Measurements from ENCODE around the gene BFSP2. TPM values are rescaled to one million over a fixed set of nuclear protein-coding genes. Genes with fewer than 3 reads are reported as not detected.

BFSP2 gene, protein sequence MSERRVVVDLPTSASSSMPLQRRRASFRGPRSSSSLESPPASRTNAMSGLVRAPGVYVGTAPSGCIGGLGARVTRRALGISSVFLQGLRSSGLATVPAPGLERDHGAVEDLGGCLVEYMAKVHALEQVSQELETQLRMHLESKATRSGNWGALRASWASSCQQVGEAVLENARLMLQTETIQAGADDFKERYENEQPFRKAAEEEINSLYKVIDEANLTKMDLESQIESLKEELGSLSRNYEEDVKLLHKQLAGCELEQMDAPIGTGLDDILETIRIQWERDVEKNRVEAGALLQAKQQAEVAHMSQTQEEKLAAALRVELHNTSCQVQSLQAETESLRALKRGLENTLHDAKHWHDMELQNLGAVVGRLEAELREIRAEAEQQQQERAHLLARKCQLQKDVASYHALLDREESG
- total RNA-seq, result not detected

DNA sequence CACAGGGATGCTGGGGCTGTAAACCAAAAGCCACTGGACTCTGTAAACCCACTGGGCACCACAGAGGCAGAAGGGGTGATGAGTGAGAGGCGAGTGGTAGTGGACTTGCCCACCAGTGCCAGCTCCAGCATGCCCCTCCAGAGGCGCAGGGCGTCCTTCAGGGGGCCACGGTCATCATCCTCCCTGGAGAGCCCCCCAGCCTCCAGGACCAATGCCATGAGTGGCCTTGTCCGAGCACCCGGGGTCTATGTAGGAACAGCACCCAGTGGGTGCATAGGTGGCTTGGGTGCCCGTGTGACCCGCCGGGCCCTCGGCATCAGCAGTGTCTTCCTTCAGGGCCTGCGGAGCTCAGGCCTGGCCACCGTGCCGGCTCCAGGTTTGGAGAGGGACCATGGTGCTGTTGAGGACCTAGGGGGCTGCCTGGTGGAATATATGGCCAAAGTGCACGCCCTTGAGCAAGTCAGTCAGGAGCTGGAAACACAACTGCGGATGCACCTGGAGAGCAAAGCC is at the start of gene BFSP2:
Gene BFSP2 (plus strand): TSS at position 51 of the 510 bp plus-strand sequence. CDS start 28 bp downstream, at position 79.
- intact Hi-C loops (cut with DNase I), result no loop called here
- Histone ChIP-seq H3K9me3 (no peaks in the 10 kb centered on the region), H3K27ac (no peak within 1 kb of the TSS), H3K4me1 (replicated peaks) (no peaks in the 10 kb centered on the region), H3K27me3 (replicated peaks; ENCODE audit: insufficient read depth) (no peaks in the 10 kb centered on the region), H3K4me3 (no peak within 1 kb of the TSS), H3K36me3 (no peaks in the 10 kb centered on the region)
- DNase-seq (ENCODE audit: low spot score), result no peak
- WGBS, result 91% methylated on average over 14 of the region's 15 CpGs
- TF ChIP-seq POLR2AphosphoS5 (IDR thresholded peaks at IDR 0.05), result no peak
- TF ChIP-seq, protein P1, sequence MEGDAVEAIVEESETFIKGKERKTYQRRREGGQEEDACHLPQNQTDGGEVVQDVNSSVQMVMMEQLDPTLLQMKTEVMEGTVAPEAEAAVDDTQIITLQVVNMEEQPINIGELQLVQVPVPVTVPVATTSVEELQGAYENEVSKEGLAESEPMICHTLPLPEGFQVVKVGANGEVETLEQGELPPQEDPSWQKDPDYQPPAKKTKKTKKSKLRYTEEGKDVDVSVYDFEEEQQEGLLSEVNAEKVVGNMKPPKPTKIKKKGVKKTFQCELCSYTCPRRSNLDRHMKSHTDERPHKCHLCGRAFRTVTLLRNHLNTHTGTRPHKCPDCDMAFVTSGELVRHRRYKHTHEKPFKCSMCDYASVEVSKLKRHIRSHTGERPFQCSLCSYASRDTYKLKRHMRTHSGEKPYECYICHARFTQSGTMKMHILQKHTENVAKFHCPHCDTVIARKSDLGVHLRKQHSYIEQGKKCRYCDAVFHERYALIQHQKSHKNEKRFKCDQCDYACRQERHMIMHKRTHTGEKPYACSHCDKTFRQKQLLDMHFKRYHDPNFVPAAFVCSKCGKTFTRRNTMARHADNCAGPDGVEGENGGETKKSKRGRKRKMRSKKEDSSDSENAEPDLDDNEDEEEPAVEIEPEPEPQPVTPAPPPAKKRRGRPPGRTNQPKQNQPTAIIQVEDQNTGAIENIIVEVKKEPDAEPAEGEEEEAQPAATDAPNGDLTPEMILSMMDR (IDR thresholded peaks at IDR 0.05), result no peak
- TF ChIP-seq POLR2A (IDR thresholded peaks at IDR 0.05), result no peak

GRCh38 chr3:133354721-133355120 is 45.1 kb upstream of the BFSP2 start:
- TF ChIP-seq, protein P1 (IDR thresholded peaks at IDR 0.05), result no peak
- TF ChIP-seq POLR2AphosphoS5 (IDR thresholded peaks at IDR 0.05) (no peak), POLR2A (IDR thresholded peaks at IDR 0.05) (no peak)
- no peaks in the 10 kb centered on the region for H3K27me3 ChIP-seq (replicated peaks; ENCODE audit: insufficient read depth)
- no peak overlapping the region for H3K4me3 ChIP-seq
- WGBS, result 93% methylated on average over 4 of the region's 4 CpGs
- no peaks in the 10 kb centered on the region for H3K4me1 ChIP-seq (replicated peaks)
- no peaks in the 10 kb centered on the region for H3K36me3 ChIP-seq
- no peaks in the 10 kb centered on the region for H3K9me3 ChIP-seq
- intact Hi-C loops (cut with DNase I), result no loop called here
- no peak for DNase-seq (ENCODE audit: low spot score)
- H3K27ac ChIP-seq, result no peak overlapping the region

DNA sequence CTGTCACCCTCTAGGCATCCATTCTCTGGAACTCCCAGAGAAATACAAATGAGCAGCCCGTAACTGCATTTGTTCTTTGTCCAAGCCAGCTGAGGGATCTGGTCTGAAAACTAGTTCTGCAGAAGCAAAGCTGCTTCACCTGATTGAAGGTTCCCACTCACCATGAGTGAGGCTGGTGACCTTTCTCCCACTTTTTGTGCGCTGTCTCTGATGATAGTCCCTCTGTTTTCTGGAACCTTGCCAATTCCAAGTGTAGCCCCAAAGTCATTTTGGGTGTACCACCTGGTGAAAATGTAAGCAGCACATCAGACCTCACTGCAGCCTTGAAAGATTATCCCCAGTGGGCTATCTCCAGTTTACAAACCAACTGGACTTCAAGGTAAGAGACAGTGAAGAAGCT is 39.4 kb upstream of the BFSP2 start:
- TF ChIP-seq POLR2A (IDR thresholded peaks at IDR 0.05), result no peak
- TF ChIP-seq, protein P1 (IDR thresholded peaks at IDR 0.05), result no peak
- no peak for TF ChIP-seq POLR2AphosphoS5 (IDR thresholded peaks at IDR 0.05)
- Histone ChIP-seq H3K4me1 (replicated peaks) (no peaks in the 10 kb centered on the region), H3K36me3 (no peaks in the 10 kb centered on the region), H3K27me3 (replicated peaks; ENCODE audit: insufficient read depth) (no peaks in the 10 kb centered on the region), H3K4me3 (no peak overlapping the region), H3K9me3 (no peaks in the 10 kb centered on the region), H3K27ac (no peak overlapping the region)
- 83% methylated on average over 2 of the region's 2 CpGs for WGBS
- intact Hi-C loops (cut with DNase I), result no loop called here
- DNase-seq (ENCODE audit: low spot score), result no peak

- no peaks in the 10 kb centered on the region for H3K27me3 ChIP-seq (replicated peaks; ENCODE audit: insufficient read depth)
- intact Hi-C loops (cut with DNase I), result no loop called here
- no peak overlapping the region for H3K27ac ChIP-seq
- H3K36me3 ChIP-seq, result no peaks in the 10 kb centered on the region
- no peaks in the 10 kb centered on the region for H3K4me1 ChIP-seq (replicated peaks)
- no peaks in the 10 kb centered on the region for H3K9me3 ChIP-seq
- no peak overlapping the region for H3K4me3 ChIP-seq
- WGBS, result 96% methylated on average over 2 of the region's 2 CpGs
- TF ChIP-seq POLR2AphosphoS5 (IDR thresholded peaks at IDR 0.05), result no peak
- TF ChIP-seq POLR2A (IDR thresholded peaks at IDR 0.05), result no peak
- TF ChIP-seq, protein P1 (IDR thresholded peaks at IDR 0.05), result no peak
- no peak for DNase-seq (ENCODE audit: low spot score)
Measured at GRCh38 chr3:133361011-133361410, 38.8 kb upstream of the BFSP2 start.

GRCh38 chr3:133361435-133361834 is 38.4 kb upstream of the BFSP2 start:
- Histone ChIP-seq H3K4me1 (replicated peaks) (no peaks in the 10 kb centered on the region), H3K36me3 (no peaks in the 10 kb centered on the region), H3K27ac (no peak overlapping the region), H3K4me3 (no peak overlapping the region), H3K27me3 (replicated peaks; ENCODE audit: insufficient read depth) (no peaks in the 10 kb centered on the region), H3K9me3 (no peaks in the 10 kb centered on the region)
- DNase-seq (ENCODE audit: low spot score), result no peak
- TF ChIP-seq POLR2AphosphoS5 (IDR thresholded peaks at IDR 0.05), result no peak
- no peak for TF ChIP-seq POLR2A (IDR thresholded peaks at IDR 0.05)
- WGBS, result 63% methylated on average over 4 of the region's 4 CpGs
- intact Hi-C loops (cut with DNase I), result no loop called here
